Renal cortex interstitium (tissue), 11 donors: ENCODE measurements around the gene CYREN. TPM values are rescaled to one million over a fixed set of nuclear protein-coding genes. Genes with fewer than 3 reads are reported as not detected.

Source experiments
- DNase-seq, 11 donors: peaks; one replicate each; pipeline ENCODE4 v3.0.0-alpha.2; 2013; ENCODE audit warnings: low read depth in 9 of 11, low spot score in 4 of 11; ENCODE audit errors: extremely low read depth in 1 of 11
- polyA plus RNA-seq, 3 donors: library from polyadenylated mRNA; unstranded; fragments of 120-200 nt; gene quantifications; one replicate each; pipeline ENCODE4 v1.2.1, GENCODE V29; 2013; ENCODE audit not compliant: insufficient read length in 3 of 3

CYREN gene
- polyA plus RNA-seq, 3 donors = 70.3 to 76.4 (median 70.6) TPM

DNA sequence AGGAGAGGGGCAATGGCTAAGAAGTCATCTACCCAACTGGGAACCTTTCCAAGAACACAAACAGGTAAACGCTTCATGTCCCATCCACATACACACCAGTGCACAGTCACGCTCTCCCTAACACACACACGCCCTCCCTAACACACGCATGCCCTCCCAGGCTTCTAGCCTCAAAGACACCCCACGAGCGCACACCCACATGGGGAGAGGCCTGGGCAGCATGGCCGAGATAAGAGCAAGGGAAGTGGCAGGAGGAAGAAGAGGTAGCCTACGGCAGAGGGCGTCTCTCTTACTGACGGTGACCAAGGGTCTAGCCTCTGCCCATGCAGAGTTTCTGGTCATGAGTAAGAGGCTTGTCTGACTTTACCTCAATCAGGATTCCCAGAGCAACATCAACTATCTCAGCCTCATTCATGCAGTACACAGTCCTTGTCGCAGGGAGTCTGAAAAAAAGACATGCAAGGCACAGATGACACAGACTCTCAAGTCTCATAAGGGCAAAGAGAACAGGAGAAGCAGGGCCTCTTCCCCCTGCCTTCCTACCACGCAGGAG, 3.1 kb downstream of the CYREN start:
- no peak for DNase-seq

DNA sequence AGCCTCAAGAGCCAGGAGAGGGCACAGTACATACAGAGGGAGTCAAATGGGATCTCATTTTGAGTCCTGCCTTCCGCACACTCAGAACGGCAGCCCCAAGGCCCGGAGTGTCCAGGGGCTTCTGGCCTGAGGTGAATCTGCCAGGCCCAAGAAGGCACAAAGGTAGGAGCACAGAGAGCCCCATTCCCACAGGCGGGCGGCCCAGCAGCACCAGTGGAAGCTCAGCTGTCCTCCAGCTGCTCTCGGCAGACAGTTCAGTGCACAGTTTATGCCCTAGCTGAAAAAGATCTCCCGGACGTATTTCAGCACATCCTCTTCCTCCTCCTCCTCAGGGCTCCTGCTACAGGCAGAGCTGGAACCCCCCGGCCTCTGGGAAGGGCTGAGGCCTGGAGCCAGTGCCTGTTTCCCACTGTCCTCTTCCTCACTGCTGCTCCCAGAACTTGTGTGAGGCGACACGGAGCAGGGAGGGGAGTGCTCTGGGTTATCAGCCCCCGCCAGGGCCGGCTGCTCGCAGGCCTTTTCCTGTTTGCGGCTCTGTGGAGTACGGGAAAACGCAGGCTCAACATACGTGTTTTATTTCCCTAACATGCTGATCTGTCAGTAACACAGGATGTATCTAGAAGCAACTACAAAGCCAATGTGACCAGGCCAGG, 4.0 kb downstream of the CYREN start:
- no peak for DNase-seq

DNA sequence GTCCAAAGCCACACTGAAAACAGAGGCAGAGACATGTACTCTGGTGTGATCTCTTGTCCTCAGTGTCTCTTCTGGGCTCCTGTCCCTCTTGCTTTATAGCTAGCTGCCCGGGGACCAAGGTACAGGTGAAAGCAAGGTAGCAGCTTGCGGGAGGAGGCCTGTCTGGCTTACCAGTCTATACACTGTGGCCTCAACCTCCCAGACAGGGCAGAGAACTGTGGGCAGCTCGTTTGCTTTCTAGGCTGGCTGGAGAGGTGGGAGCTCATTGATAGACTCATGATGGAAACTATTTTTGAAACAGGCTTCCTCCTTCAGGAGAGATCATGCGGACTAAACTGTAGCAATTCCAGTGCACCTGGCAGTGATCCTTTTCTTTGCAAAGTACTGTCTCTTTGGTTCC, 4.6 kb downstream of the CYREN start:
- DNase-seq = no peak

DNA sequence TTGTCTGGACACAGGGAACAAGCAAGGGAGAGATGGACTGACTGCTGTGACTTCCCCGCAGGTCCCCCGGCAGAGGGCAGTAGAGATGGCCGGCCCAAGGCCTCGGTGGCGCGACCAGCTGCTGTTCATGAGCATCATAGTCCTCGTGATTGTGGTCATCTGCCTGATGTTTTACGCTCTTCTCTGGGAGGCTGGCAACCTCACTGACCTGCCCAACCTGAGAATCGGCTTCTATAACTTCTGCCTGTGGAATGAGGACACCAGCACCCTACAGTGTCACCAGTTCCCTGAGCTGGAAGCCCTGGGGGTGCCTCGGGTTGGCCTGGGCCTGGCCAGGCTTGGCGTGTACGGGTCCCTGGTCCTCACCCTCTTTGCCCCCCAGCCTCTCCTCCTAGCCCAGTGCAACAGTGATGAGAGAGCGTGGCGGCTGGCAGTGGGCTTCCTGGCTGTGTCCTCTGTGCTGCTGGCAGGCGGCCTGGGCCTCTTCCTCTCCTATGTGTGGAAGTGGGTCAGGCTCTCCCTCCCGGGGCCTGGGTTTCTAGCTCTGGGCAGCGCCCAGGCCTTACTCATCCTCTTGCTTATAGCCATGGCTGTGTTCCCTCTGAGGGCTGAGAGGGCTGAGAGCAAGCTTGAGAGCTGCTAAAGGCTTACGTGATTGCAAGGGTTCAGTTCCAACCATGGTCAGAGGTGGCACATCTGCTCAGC, 6.0 kb downstream of the CYREN start:
- DNase-seq = no peak

DNA sequence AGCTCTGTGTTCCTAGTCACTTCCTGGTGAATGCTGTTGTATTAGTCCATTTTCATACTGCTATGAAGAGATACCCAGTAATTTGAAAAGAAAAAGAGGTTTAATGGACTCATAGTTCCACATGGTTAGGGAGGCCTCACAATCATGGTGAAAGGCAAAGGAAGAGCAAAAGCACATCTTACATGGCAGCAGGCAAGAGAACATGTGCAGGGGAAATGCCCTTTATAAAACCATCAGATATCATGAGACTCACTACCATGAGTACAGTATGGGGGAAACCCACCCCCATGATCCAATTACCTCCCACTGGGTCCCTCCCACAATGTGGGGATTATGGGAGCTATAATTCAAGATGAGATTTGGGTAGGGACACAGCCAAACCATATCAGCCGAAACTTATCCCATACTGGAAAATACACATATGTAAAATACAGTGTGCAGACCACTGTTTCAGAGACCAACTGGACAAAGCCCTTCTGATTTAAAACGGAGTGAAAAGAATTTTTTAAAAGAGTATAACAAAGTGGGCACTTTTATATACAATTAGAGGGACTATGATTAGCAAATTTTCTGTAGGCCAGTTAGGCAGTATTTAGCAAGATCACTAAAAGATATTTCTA, 8.0 kb downstream of the CYREN start:
- DNase-seq = no peak

DNA sequence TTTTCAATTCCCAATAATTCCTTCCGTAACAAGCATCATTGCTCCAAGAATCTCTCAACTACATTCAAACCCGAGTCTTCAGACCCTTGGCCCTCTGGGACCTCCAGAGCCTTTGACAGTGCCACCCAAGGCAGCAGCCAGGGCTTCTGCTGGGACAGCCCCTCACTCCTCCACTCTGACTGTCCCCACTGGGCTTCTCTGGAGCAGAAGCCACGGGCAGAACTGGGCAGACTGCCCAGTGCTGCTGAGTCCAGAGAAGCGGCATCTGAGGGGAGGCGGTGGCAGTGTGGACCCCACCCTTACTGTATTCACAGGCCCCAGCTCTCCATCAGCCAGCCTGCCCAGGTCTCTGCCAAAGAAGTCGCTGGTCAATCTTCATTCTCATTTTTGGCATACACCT, 8.8 kb downstream of the CYREN start:
- DNase-seq = no peak

DNA sequence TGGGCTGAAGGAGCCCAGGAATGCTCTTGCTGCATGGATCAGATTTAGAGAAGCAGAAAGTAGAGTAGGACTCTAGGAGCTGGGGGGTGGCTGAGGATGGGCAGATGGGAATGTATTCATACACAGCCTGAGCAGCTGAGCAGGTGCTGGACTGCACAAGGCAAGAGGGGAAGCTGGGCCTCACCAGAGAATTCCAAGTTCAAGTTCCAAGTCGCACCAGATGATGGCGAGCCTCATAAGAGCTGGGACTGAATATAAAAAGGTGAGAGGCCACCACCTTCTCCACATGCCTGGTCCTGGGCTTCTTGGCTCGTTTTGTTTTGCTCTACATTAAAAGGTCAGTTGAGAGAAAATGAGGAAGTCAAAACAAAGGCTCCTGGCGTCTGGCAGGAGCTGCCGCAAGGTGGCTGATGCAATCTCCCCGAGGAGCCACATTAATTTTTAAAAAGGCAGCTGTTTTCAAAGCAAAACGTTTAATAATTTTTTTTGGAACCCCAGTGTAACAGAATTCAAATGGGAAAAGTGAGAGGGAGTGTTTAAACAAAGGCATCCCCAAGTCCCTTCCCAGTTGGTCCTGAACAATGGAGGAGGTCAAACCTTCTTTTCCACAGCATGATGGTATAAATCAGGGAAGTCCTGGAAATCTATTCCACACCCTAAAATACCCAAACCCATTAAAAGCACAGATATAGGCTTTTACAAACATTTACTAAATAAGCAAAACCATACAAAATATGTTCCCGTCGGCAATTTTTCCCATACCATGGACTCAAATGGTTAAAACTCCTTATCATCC, 9.5 kb downstream of the CYREN start:
- DNase-seq = no peak

DNA sequence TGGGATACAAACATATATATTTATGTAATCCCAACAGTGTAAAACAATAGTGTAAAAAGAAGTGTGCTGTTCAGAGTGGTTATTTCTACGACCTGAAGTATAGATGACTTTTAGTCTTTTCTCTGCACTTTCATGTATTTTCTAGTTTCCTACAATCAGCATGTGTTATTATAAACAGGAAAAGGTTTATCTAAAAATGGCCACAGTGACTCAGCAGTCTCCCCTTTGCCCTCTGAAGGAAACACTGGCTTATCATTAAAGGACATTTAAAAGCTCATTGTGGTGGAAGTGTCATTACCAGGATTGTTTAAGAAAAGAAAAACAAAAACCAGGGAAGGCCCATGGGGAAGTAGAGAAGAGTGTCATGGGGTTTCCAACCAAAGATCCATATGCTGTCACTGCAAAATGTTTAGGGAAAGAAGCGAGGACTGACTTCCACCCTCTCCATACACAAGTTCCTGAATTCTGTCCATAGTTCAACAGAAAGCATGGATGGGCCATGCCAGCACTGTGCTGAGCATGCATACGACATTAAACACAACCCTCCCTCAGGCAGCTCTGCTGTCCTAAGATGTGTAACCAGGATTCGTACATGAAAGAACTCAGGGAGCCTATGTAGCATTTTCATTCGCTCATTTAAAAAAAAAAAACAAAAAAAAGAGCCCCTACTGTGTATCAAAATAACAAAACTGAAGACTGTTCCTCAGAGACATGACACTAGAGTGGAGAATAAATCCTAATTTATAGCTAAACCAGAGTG, 10.2 kb downstream of the CYREN start:
- DNase-seq = no peak

DNA sequence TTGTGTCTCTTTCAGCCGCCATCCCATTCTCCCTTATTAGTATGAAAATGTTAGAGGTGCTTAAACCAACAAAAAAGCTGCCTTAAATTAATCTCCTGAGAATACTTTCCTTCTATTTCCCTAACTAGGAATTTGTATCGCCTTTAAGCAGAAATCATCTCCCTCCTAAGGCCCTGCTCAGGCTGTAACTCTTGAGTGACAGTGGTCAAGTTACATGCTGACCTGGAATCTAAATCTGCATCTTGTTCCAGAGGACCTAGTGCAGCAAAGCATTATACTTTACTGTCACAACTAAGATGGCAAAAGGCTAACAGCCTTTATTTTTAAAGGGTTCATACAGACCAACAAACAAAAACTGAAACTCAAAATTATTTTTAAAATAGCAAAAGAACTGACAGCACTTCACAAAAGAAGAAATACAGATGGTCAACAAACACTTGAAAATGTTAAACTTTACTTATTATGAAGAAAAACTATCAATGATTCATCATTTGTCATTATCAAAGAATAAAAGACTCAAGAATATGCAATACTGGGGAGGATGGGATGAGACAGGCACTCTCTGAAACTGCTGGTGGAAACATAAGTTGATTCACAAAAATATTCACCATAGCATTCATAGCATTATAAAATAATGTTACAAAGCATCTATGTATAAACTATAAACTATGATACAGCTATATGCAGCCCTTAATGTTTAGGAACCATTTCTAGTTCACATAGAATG, 11.0 kb downstream of the CYREN start:
- DNase-seq = no peak

DNA sequence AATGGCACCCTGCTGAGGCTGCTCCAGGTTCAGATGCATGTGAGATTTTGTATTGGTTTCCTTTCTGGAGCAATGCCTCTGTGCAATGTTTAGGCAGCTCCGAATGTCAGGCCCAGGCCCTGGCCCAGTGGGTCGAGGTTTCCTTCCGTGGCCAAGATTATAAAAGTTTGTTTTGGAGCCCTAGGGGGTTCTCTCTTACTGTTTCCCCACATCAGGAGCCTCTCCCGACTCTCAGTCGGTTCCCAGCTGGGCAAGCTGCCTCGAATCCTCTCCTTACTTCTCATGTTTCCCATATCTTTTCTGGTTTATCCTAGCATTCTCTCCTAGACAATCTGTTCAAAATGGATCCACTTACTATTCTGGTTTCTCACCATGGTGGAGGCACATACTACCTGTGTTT, 11.6 kb downstream of the CYREN start:
- no peak for DNase-seq

DNA sequence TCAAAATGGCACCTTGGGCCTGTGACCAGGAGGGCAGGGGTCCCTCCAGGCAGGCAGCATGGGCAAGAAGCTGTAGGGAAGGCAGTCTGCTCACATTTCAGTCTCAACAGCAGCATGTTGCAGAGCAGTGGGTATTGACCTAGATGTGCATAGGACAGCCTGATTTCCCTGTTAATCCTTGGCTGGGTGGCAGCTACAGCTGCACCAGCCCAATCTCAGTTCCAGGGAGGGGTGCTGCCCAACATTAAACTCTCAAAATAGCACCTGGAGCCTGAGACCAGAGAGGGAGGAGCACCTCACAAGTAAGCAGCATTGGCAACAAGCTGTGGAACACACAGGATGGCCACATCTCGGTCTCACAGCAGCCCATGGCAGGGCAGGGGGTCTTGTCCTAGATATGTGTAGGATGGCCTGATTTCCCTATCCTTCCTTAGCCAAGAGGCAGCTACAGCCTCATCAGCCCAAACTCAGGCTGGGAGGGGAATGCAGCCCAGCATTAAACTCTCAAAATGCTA, 12.3 kb downstream of the CYREN start:
- no peak for DNase-seq

DNA sequence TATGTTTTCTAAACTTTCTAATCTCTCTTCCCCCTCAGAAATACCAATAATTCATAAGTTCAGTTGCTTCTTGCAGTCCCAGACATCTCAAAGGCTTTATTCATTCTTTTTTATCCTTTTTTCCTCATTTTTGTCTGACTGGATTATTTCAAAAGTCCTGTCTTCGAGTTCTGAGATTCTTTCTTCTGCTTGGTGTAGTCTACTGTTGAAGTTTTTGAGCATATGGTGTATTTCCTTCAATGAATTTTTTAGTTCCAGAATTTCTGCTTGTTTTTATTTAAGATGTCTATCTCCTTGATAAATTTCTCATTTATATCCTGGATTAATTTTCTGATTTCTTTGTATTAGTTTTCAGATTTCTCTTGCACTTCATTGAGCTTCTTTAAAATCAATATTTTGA, 14.2 kb downstream of the CYREN start:
- no peak for DNase-seq

DNA sequence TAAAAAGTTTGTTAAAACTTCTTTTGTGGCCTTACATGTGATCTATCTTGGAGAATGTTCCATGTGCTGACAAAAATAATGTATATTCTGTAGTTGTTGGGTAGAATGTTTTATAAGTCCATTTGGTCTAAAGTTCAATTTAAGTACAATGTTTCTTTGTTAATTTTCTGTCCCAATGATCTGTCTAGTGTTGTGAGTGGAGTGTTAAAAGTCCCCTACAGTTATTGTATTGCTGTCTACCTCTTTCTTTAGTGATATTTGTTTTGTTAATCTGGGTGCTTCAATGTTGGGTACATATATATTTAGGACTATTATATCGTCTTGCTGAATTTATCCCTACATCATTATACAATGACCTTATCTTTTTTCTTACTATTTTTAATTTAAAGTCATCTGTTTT, 15.8 kb downstream of the CYREN start:
- no peak for DNase-seq

DNA sequence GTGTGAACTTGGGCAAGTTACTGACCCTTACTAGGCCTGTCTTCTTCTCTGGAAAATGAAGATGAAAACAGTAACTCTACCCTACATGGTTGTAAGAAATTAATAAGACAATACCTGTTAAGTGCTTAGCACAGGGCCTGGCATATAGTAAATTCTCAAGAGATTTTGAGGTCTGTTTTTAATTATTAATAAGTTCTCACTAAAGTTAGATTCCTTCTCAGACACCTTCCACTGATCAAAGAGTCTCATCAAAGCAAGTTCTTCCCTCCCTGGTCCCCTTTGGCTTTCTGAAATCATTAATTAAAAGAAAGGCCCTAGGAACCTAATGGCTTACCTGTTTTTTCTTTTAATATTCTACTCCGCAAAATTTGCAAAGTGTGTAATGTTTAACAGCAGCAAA, 18.1 kb downstream of the CYREN start:
- DNase-seq = no peak

DNA sequence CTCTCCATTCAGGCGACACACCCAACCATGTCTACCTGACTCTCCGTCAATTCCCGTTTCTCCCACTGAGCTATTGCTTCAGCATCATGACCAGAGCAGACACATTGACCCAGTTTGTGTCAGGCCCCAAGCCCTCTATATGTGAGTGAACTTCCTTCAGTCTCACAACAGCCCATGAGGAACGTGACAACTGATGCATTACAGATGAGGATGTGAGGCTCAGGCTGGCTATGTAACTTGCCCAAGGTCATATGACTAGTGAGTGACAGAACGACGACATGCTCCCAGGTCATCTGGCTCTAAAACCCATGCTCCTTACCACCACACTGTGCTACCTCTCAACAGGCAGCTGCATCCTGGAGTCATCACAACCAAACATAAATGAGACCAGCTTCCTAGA, 19.0 kb downstream of the CYREN start:
- DNase-seq = no peak

DNA sequence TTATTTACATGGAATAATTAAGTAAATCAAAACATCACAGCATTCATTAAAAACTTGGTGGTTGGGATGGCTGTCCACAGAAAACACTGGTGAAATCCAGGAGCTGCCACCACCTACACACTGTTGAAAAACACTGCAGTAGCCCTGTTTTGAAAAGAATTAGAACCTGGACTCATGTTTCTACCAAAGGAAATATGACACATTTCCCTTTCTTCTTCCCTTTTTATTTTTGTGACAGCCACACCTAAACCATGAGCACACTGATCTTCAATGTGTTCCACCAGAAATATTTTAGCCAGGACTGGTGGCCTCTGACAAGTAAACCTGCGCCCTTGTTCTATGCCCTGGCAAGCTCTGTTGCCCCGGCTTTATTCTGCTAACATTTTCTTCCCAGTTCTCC, 19.4 kb downstream of the CYREN start:
- no peak for DNase-seq

DNA sequence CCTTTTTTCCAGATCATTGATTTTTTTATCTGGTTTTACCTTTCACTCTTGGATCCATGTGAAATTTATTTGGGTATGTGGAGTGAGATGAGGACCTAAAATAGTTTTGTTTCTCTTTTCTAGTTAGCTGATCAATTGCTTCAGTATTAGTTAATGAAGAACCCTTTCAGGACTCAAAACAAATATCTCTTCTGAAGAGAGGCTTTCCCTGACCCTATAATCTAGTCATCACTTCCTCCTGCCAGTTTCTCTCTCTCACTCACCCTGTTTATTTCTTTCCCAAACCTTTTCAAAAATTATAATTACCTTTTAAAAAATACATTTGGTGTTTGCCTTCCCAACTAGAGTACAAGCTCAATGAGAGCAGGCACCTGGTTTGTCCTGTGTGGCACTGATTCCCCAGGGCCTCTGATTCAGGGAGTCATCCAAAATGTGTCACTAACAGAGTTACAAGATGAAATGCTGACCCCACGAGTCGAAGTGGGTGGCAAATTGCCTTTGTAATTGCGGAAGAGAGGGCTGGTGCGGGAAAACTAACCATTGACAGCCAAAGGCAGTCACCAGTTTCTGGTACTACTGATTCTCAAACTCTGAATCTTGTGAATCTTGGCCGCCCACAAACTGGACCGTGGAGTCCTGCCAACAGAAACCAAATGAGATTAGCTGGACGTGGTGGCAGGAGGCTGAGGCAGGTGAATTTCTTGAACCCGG, 20.3 kb downstream of the CYREN start:
- no peak for DNase-seq
